Parathyroid adenoma (tissue), 2 donors: ENCODE measurements around the gene POTEI.
"Not testable (repeated sequence)": the region's sequence is repeated elsewhere in the genome, so short reads cannot be mapped to it uniquely, and the experiment has no call there.

ENCODE experiments used
- H2AFZ ChIP-seq: fragments of 300-600 bp; sonication (generic); one replicate; pipeline ENCODE4 v1.7.0; 2017; ENCODE audit warnings: antibody characterized with exemption, mild to moderate bottlenecking
- H3K27ac ChIP-seq: fragments of 300-600 bp; sonication (generic); one replicate; pipeline ENCODE4 v1.7.0; 2017
- H3K27me3 ChIP-seq: fragments of 300-600 bp; sonication (generic); one replicate; pipeline ENCODE4 v1.7.0; 2017; ENCODE audit warnings: low read length; ENCODE audit not compliant: control insufficient read depth, insufficient read depth
- H3K36me3 ChIP-seq: fragments of 300-600 bp; sonication (generic); one replicate; pipeline ENCODE4 v1.7.0; 2017; ENCODE audit warnings: low read length; ENCODE audit not compliant: control insufficient read depth, insufficient read depth
- H3K4me1 ChIP-seq: fragments of 300-600 bp; sonication (generic); one replicate; pipeline ENCODE4 v1.7.0; 2017; ENCODE audit warnings: control low read depth
- H3K4me2 ChIP-seq: fragments of 300-600 bp; sonication (generic); one replicate; pipeline ENCODE4 v1.7.0; 2017; ENCODE audit warnings: low read length
- H3K4me3 ChIP-seq: fragments of 300-600 bp; sonication (generic); one replicate; pipeline ENCODE4 v1.7.0; 2017; ENCODE audit warnings: low read depth, low read length
- H3K79me2 ChIP-seq: fragments of 300-600 bp; sonication (generic); one replicate; pipeline ENCODE4 v1.7.0; 2017; ENCODE audit warnings: control low read depth
- H3K9ac ChIP-seq: fragments of 300-600 bp; sonication (generic); one replicate; pipeline ENCODE4 v1.7.0; 2017; ENCODE audit warnings: mild to moderate bottlenecking
- H3K9me3 ChIP-seq: fragments of 300-600 bp; sonication (generic); one replicate; pipeline ENCODE4 v1.7.0; 2017; ENCODE audit warnings: low read length; ENCODE audit not compliant: control insufficient read depth
- TF ChIP-seq, protein P1 (sequence below): fragments of 300-600 bp; sonication (generic); IDR thresholded peaks from one replicate; pipeline ENCODE4 v1.7.0; 2017; ENCODE audit warnings: antibody characterized with exemption, mild to moderate bottlenecking
- donor health status: primary hyperparathyroidism.

Gene POTEI

DNA sequence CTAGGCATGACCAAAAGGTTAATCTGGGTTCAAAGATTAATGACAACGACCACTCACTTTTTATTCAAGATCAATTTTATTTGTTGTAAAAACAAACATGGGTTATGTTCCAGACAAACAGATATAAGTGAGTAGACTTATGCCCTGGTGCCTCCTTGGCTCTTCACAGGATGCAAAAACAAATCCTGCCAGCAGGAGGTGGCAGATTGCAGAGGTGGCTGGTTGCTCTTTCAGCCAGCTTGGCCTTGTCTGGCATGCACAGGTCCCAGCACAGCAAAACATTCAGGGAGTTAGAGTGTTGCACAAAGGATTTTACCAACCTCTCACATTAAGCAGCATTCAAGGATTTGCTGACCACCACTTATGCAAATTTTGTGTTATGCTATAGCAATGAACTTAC is 92.4 kb downstream of the POTEI start:
- not testable (repeated sequence) for H3K27me3 ChIP-seq, H3K4me3 ChIP-seq, H3K36me3 ChIP-seq, H3K9ac ChIP-seq, H3K9me3 ChIP-seq, H3K4me1 ChIP-seq, H3K79me2 ChIP-seq, H3K27ac ChIP-seq, H2AFZ ChIP-seq, H3K4me2 ChIP-seq
- TF ChIP-seq, protein P1, sequence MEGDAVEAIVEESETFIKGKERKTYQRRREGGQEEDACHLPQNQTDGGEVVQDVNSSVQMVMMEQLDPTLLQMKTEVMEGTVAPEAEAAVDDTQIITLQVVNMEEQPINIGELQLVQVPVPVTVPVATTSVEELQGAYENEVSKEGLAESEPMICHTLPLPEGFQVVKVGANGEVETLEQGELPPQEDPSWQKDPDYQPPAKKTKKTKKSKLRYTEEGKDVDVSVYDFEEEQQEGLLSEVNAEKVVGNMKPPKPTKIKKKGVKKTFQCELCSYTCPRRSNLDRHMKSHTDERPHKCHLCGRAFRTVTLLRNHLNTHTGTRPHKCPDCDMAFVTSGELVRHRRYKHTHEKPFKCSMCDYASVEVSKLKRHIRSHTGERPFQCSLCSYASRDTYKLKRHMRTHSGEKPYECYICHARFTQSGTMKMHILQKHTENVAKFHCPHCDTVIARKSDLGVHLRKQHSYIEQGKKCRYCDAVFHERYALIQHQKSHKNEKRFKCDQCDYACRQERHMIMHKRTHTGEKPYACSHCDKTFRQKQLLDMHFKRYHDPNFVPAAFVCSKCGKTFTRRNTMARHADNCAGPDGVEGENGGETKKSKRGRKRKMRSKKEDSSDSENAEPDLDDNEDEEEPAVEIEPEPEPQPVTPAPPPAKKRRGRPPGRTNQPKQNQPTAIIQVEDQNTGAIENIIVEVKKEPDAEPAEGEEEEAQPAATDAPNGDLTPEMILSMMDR: peak; percentile 10
